ENCODE data around the gene SAMD3. TPM values are rescaled to one million over a fixed set of nuclear protein-coding genes. Genes with fewer than 3 reads are reported as not detected.

SAMD3 gene
- total and polyA plus RNA-seq, 12 donors: 0.48 to 12.5 (median 4.4) TPM; not detected in 1

DNA sequence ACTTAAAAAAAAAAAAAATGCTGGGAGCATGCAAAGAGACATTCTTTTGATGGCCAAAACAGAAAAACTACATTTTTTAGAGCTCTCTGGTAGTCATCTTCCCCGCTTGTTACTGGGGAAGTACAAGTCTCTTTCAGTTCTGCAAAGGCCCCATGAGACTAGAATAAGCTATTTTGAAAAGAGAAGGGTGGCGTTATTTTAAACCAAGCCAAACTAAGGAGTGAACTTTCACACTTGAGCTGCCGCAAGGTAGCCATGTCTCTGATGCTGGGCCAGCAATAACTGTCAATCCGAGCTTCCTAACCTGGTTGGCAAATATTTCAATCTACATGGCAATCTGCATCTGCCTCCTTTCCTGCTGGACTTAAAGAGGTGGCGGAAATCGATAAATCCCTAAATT, 107.7 kb downstream of the SAMD3 start:
- H3K27me3 ChIP-seq: no peaks in the 10 kb centered on the region
- 82 to 89% (median 84%) methylated on average over 6 of the region's 6 CpGs for WGBS, 4 donors
- no peak overlapping the region for H3K27ac ChIP-seq
- no peaks in the 10 kb centered on the region for H3K9me3 ChIP-seq (replicated peaks in 1 of 3)
- H3K4me3 ChIP-seq: no peak overlapping the region
- intact Hi-C loops (cut with DNase I): no loop called here
- H3K4me1 ChIP-seq (replicated peaks in 1 of 2): no peaks in the 10 kb centered on the region
- TF ChIP-seq, protein P1, sequence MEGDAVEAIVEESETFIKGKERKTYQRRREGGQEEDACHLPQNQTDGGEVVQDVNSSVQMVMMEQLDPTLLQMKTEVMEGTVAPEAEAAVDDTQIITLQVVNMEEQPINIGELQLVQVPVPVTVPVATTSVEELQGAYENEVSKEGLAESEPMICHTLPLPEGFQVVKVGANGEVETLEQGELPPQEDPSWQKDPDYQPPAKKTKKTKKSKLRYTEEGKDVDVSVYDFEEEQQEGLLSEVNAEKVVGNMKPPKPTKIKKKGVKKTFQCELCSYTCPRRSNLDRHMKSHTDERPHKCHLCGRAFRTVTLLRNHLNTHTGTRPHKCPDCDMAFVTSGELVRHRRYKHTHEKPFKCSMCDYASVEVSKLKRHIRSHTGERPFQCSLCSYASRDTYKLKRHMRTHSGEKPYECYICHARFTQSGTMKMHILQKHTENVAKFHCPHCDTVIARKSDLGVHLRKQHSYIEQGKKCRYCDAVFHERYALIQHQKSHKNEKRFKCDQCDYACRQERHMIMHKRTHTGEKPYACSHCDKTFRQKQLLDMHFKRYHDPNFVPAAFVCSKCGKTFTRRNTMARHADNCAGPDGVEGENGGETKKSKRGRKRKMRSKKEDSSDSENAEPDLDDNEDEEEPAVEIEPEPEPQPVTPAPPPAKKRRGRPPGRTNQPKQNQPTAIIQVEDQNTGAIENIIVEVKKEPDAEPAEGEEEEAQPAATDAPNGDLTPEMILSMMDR (IDR thresholded peaks at IDR 0.05): no peak
- DNase-seq: no peak
- H3K36me3 ChIP-seq (replicated peaks in 1 of 2): no peaks in the 10 kb centered on the region

DNA sequence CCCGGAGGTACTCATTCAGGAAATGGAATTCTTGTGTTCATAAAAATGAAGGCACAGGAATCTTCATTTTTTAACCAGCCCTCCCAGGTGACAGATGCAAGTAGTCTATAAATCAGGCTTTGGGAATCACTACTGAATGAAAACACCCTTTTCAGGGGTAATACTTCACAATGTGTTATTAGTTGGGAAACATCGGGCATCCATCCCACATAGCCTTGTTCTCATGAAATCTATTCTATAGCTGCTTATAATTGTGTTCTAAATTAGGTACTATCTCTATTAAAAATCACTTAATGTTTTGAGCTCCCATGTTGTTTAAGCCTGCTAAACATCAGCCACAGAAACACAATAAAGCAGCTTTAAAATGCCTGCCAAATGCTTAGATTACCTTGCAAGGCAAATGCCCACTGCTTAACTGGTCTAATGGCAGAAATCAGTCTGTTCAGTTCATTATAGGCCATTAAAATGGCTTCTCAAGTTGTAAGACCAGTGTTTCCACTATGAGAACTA, 109.5 kb downstream of the SAMD3 start:
- TF ChIP-seq, protein P1 (IDR thresholded peaks at IDR 0.05): no peak
- no peak for TF ChIP-seq POLR2A (IDR thresholded peaks at IDR 0.05)
- no peaks in the 10 kb centered on the region for H3K36me3 ChIP-seq (replicated peaks in 1 of 2)
- no peak overlapping the region for H3K4me3 ChIP-seq
- WGBS, 4 donors: 91 to 97% (median 94%) methylated on average over 2 of the region's 2 CpGs
- H3K27me3 ChIP-seq: no peaks in the 10 kb centered on the region
- intact Hi-C loops (cut with DNase I): no loop called here
- no peaks in the 10 kb centered on the region for H3K4me1 ChIP-seq (replicated peaks in 1 of 2)
- no peak for DNase-seq
- H3K9me3 ChIP-seq (replicated peaks in 1 of 3): no peaks in the 10 kb centered on the region
- H3K27ac ChIP-seq: no peak overlapping the region

DNA sequence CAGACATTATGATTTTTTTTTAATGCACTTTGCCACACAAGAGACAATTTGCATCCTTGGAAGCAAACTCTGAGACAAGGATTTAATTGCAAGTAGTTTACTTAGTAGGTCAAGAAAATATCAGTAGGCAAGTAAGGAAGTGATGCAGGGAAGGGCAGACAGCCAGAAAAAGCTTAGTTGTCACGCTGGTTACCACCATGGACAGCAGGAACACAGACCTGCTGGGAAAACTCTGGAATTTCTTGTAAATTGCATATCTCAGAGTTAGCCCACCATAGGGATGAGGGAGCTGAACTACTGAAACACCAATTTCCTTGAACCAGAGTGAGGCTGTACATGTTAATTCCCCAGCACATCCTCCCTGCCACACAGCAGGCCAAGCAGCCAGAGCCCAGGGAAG, 111.7 kb downstream of the SAMD3 start:
- Histone ChIP-seq H3K4me3 (no peak overlapping the region), H3K36me3 (replicated peaks in 1 of 2) (no peaks in the 10 kb centered on the region), H3K27ac (no peak overlapping the region), H3K27me3 (no peaks in the 10 kb centered on the region), H3K4me1 (replicated peaks in 1 of 2) (no peaks in the 10 kb centered on the region), H3K9me3 (replicated peaks in 1 of 3) (no peaks in the 10 kb centered on the region)
- no peak for TF ChIP-seq POLR2A (IDR thresholded peaks at IDR 0.05)
- TF ChIP-seq, protein P1 (IDR thresholded peaks at IDR 0.05): no peak
- 80 to 100% (median 94%) methylated on average over 1 of the region's 1 CpG for WGBS, 4 donors
- intact Hi-C loops (cut with DNase I): no loop called here
- no peak for DNase-seq

DNA sequence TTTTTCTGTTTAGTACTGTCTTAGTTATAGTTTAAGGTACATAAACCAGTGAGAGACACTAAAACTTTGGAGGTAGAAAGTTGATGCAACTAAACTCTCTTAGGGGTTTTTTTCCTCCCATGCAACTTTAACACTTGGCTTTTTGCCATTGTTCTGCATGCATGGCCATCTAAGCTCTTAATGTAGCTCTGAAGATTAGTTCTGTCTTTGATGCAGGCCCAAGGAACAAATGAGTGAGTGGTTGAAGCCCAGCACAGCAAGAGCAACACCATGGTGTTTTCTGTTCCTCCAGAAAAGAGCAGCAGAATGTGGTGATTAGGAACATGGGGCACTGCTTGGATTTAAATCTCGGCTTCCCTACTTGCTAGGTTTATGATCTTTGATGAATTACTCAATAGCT, 115.0 kb downstream of the SAMD3 start:
- Histone ChIP-seq H3K9me3 (replicated peaks in 1 of 3) (no peaks in the 10 kb centered on the region), H3K27me3 (no peaks in the 10 kb centered on the region), H3K36me3 (replicated peaks in 1 of 2) (no peaks in the 10 kb centered on the region), H3K27ac (no peak overlapping the region), H3K4me1 (replicated peaks in 1 of 2) (no peaks in the 10 kb centered on the region), H3K4me3 (no peak overlapping the region)
- intact Hi-C loops (cut with DNase I): no loop called here
- TF ChIP-seq POLR2A (IDR thresholded peaks at IDR 0.05): no peak
- TF ChIP-seq, protein P1 (IDR thresholded peaks at IDR 0.05): no peak
- no peak for DNase-seq
- 88 to 100% (median 97%) methylated on average over 1 of the region's 1 CpG for WGBS, 4 donors

Data from adrenal gland (tissue), 12 donors.